HEK293 (cell line): Measurements from ENCODE around the gene MRPL14.

Experiments used
- CTCF ChIP-seq: fragments of 450-650 bp; formaldehyde crosslinking; IDR thresholded peaks from 2 replicates; pipeline ENCODE4 v1.5.1; 2016; ENCODE audit warnings: missing biosample characterization, missing genetic modification characterization
- GLI4 ChIP-seq: fragments of 450-650 bp; formaldehyde crosslinking; IDR thresholded peaks from 2 replicates; pipeline ENCODE4 v1.5.1; 2016; ENCODE audit warnings: missing biosample characterization, missing genetic modification characterization
- KLF16 ChIP-seq: fragments of 450-650 bp; formaldehyde crosslinking; IDR thresholded peaks from 2 replicates; pipeline ENCODE4 v1.5.1; 2017; ENCODE audit warnings: missing biosample characterization, missing genetic modification characterization
- REST ChIP-seq: fragments of 450-650 bp; formaldehyde crosslinking; IDR thresholded peaks from 2 replicates; pipeline ENCODE4 v1.5.1; 2016; ENCODE audit warnings: missing biosample characterization, missing genetic modification characterization
- TCF7L2 ChIP-seq: IDR thresholded peaks from 2 replicates; pipeline ENCODE4 v1.6.1; 2011; ENCODE audit warnings: low read depth, mild to moderate bottlenecking, inconsistent platforms, low read length, moderate library complexity, borderline replicate concordance
- ZNF121 ChIP-seq: fragments of 450-650 bp; formaldehyde crosslinking; IDR thresholded peaks from 2 replicates; pipeline ENCODE4 v1.5.1; 2016; ENCODE audit warnings: missing biosample characterization, missing genetic modification characterization
- ZNF146 ChIP-seq: fragments of 450-650 bp; formaldehyde crosslinking; IDR thresholded peaks from 2 replicates; pipeline ENCODE4 v1.5.1; 2016; ENCODE audit warnings: missing biosample characterization, missing genetic modification characterization
- ZNF248 ChIP-seq: fragments of 450-650 bp; formaldehyde crosslinking; IDR thresholded peaks from 2 replicates; pipeline ENCODE4 v1.5.1; 2017; ENCODE audit warnings: missing biosample characterization, missing genetic modification characterization
- ZNF692 ChIP-seq: fragments of 450-650 bp; formaldehyde crosslinking; IDR thresholded peaks from 2 replicates; pipeline ENCODE4 v1.5.1; 2016; ENCODE audit warnings: missing biosample characterization, missing genetic modification characterization
- ZNF768 ChIP-seq: fragments of 450-650 bp; formaldehyde crosslinking; IDR thresholded peaks from 2 replicates; pipeline ENCODE4 v1.5.1; 2018; ENCODE audit warnings: missing biosample characterization, mild to moderate bottlenecking, missing genetic modification characterization

GRCh38 chr6:44149369-44150012 lies 22.2 kb upstream of the MRPL14 start:
- TF ChIP-seq CTCF (tag by site-specific recombination) (no peak), TCF7L2 (no peak), KLF16 (tag by site-specific recombination) (no peak), ZNF768 (tag by site-specific recombination) (no peak), REST (tag by site-specific recombination) (no peak), ZNF121 (tag by site-specific recombination) (no peak), ZNF248 (tag by site-specific recombination) (no peak), ZNF692 (tag by site-specific recombination) (no peak), GLI4 (no peak), ZNF146 (tag by site-specific recombination) (no peak)
